ENCODE measurements around the gene HTRA3.

HTRA3 gene

GRCh38 chr4:8286719-8287342, 17.3 kb downstream of the HTRA3 start:
- in situ Hi-C loops (cut with MboI; ENCODE audit: low pct_unique_long_range_greater_than_20kb, low sequenced_read_pairs) = no loop called here
- no peak for DNase-seq

- in situ Hi-C loops (cut with MboI; ENCODE audit: low pct_unique_long_range_greater_than_20kb, low sequenced_read_pairs) = no loop called here
- no peak for DNase-seq
These were observed 18.1 kb downstream of the HTRA3 start for GRCh38 chr4:8287343-8288280.

GRCh38 chr4:8289151-8289750, 19.7 kb downstream of the HTRA3 start:
- no peak for DNase-seq
- in situ Hi-C loops (cut with MboI; ENCODE audit: low pct_unique_long_range_greater_than_20kb, low sequenced_read_pairs) = no loop called here

- DNase-seq = no peak
- in situ Hi-C loops (cut with MboI; ENCODE audit: low pct_unique_long_range_greater_than_20kb, low sequenced_read_pairs) = no loop called here
These were observed 20.6 kb downstream of the HTRA3 start for GRCh38 chr4:8289956-8290700.

- in situ Hi-C loops (cut with MboI; ENCODE audit: low pct_unique_long_range_greater_than_20kb, low sequenced_read_pairs) = no loop called here
- DNase-seq = no peak
These were observed 21.1 kb downstream of the HTRA3 start for GRCh38 chr4:8290701-8290970.

GRCh38 chr4:8291036-8291682, 21.6 kb downstream of the HTRA3 start:
- in situ Hi-C loops (cut with MboI; ENCODE audit: low pct_unique_long_range_greater_than_20kb, low sequenced_read_pairs) = no loop called here
- DNase-seq = no peak

- DNase-seq = no peak
- in situ Hi-C loops (cut with MboI; ENCODE audit: low pct_unique_long_range_greater_than_20kb, low sequenced_read_pairs) = no loop called here
These were observed 22.3 kb downstream of the HTRA3 start for GRCh38 chr4:8291701-8292477.

- DNase-seq = no peak
- in situ Hi-C loops (cut with MboI; ENCODE audit: low pct_unique_long_range_greater_than_20kb, low sequenced_read_pairs) = no loop called here
These were observed 23.0 kb downstream of the HTRA3 start for GRCh38 chr4:8292478-8293107.

GRCh38 chr4:8293131-8293975, 23.8 kb downstream of the HTRA3 start:
- DNase-seq = no peak
- in situ Hi-C loops (cut with MboI; ENCODE audit: low pct_unique_long_range_greater_than_20kb, low sequenced_read_pairs) = no loop called here

- no peak for DNase-seq
- in situ Hi-C loops (cut with MboI; ENCODE audit: low pct_unique_long_range_greater_than_20kb, low sequenced_read_pairs) = no loop called here
These were observed 24.5 kb downstream of the HTRA3 start for GRCh38 chr4:8294036-8294435.

- in situ Hi-C loops (cut with MboI; ENCODE audit: low pct_unique_long_range_greater_than_20kb, low sequenced_read_pairs) = no loop called here
- no peak for DNase-seq
These were observed 25.2 kb downstream of the HTRA3 start for GRCh38 chr4:8294775-8295174.

- in situ Hi-C loops (cut with MboI; ENCODE audit: low pct_unique_long_range_greater_than_20kb, low sequenced_read_pairs) = no loop called here
- DNase-seq = no peak
These were observed 25.9 kb downstream of the HTRA3 start for GRCh38 chr4:8295471-8295870.

GRCh38 chr4:8296491-8296890, 26.9 kb downstream of the HTRA3 start:
- no peak for DNase-seq
- in situ Hi-C loops (cut with MboI; ENCODE audit: low pct_unique_long_range_greater_than_20kb, low sequenced_read_pairs) = no loop called here

- DNase-seq = no peak
- in situ Hi-C loops (cut with MboI; ENCODE audit: low pct_unique_long_range_greater_than_20kb, low sequenced_read_pairs) = no loop called here
These were observed 27.6 kb downstream of the HTRA3 start for GRCh38 chr4:8297141-8297601.

GRCh38 chr4:8297691-8298485, 28.3 kb downstream of the HTRA3 start:
- no peak for DNase-seq
- in situ Hi-C loops (cut with MboI; ENCODE audit: low pct_unique_long_range_greater_than_20kb, low sequenced_read_pairs) = no loop called here

GRCh38 chr4:8300832-8301231, 31.3 kb downstream of the HTRA3 start:
- no peak for DNase-seq
- in situ Hi-C loops (cut with MboI; ENCODE audit: low pct_unique_long_range_greater_than_20kb, low sequenced_read_pairs) = no loop called here

Data from KBM-7 (cell line).